GM23338 (cell line): ENCODE data around the gene SEC11C.

Experiments
- CREB1 ChIP-seq: fragments of 250-450 bp; sonication (Bioruptor Pico); IDR thresholded peaks from 2 replicates; pipeline ENCODE4 v1.5.0; 2020; ENCODE audit warnings: low read depth, mild to moderate bottlenecking, moderate library complexity
- CTCF ChIP-seq, 2 experiments: fragments of 200-600 bp in 1 of 2; sonication (generic) in 1 of 2; conservative IDR thresholded peaks; 2 replicates each; pipeline versions ENCODE4 v1.5.1 to v1.6.1; 2016 to 2017; ENCODE audit warnings: antibody characterized with exemption in 2 of 2, low read depth in 2 of 2, mild to moderate bottlenecking in 2 of 2, moderate library complexity in 1 of 2
- ETS1 ChIP-seq: IDR thresholded peaks from 2 replicates; pipeline ENCODE4 v1.6.1; 2016; ENCODE audit warnings: antibody characterized with exemption
- EZH2 ChIP-seq: fragments of 200-600 bp; sonication (generic); IDR thresholded peaks from one replicate; pipeline ENCODE4 v1.8.0; 2017; ENCODE audit warnings: antibody characterized with exemption, mild to moderate bottlenecking, low read depth; ENCODE audit not compliant: unreplicated experiment
- EZH2phosphoT487 ChIP-seq: fragments of 200-600 bp; sonication (generic); IDR thresholded peaks from one replicate; pipeline ENCODE4 v1.8.1; 2018; ENCODE audit warnings: antibody characterized with exemption; ENCODE audit not compliant: unreplicated experiment
- JUNB ChIP-seq: IDR thresholded peaks from one replicate; pipeline ENCODE4 v1.6.1; 2016; ENCODE audit warnings: antibody characterized with exemption; ENCODE audit not compliant: unreplicated experiment
- NANOG ChIP-seq: IDR thresholded peaks from 2 replicates; pipeline ENCODE4 v1.6.1; 2016; ENCODE audit warnings: antibody characterized with exemption, borderline replicate concordance
- POLR2AphosphoS5 ChIP-seq: IDR thresholded peaks from 2 replicates; pipeline ENCODE4 v1.6.1; 2016; ENCODE audit warnings: antibody characterized with exemption, low read depth
- REST ChIP-seq: IDR thresholded peaks from one replicate; pipeline ENCODE4 v1.6.1; 2018; ENCODE audit warnings: antibody characterized with exemption; ENCODE audit not compliant: unreplicated experiment
- ZNF114 ChIP-seq: fragments of 250-450 bp; sonication (Bioruptor Pico); IDR thresholded peaks from 2 replicates; pipeline ENCODE4 v1.5.0; 2020; ENCODE audit warnings: mild to moderate bottlenecking, moderate library complexity
- ZNF331 ChIP-seq: fragments of 250-450 bp; sonication (Bioruptor Pico); IDR thresholded peaks from 2 replicates; pipeline ENCODE4 v1.5.0; 2020; ENCODE audit warnings: low read depth, mild to moderate bottlenecking, moderate library complexity

GRCh38 chr18:59197636-59198035 lies 58.0 kb downstream of the SEC11C start:
- TF ChIP-seq CTCF (conservative IDR thresholded peaks at IDR 0.05; ENCODE audit: low read depth in 2 of 2) (no peak), EZH2phosphoT487 (no peak), POLR2AphosphoS5 (no peak), EZH2 (no peak), CREB1 (CRISPR knock-in tag) (no peak), REST (no peak), ZNF114 (CRISPR knock-in tag) (no peak), JUNB (no peak), ETS1 (no peak), NANOG (no peak), ZNF331 (CRISPR knock-in tag) (no peak)
